Nephron (organoid): Measurements from ENCODE around the gene TINCR.

ENCODE experiments used
- H3K27ac Mint-ChIP-seq, 3 experiments: 2 replicates each; pipeline ENCODE4 v1.8.0; 2020; ENCODE audit warnings: mixed read lengths in 3 of 3, mild to moderate bottlenecking in 2 of 3, moderate library complexity in 1 of 3
- H3K27me3 Mint-ChIP-seq: 2 replicates; pipeline ENCODE4 v1.8.0; 2021; ENCODE audit warnings: low read depth, mild to moderate bottlenecking, moderate library complexity, mixed read lengths
- H3K36me3 Mint-ChIP-seq: 2 replicates; pipeline ENCODE4 v1.8.0; 2020; ENCODE audit warnings: low read depth, mixed read lengths
- H3K4me1 Mint-ChIP-seq: 2 replicates; pipeline ENCODE4 v1.8.0; 2020; ENCODE audit warnings: mixed read lengths
- H3K4me3 Mint-ChIP-seq, 3 experiments: 2 replicates each; pipeline ENCODE4 v1.8.0; 2020; ENCODE audit warnings: mild to moderate bottlenecking in 3 of 3, mixed read lengths in 3 of 3, moderate library complexity in 2 of 3
- H3K9me3 Mint-ChIP-seq: 2 replicates; pipeline ENCODE4 v1.8.0; 2020; ENCODE audit warnings: mixed read lengths
- CTCF ChIP-seq, 3 experiments: fragments of 200-600 bp; sonication (generic); IDR thresholded peaks; one replicate each; pipeline ENCODE4 v1.5.0; 2021; ENCODE audit warnings: antibody characterized with exemption in 3 of 3; ENCODE audit not compliant: unreplicated experiment in 3 of 3

Gene TINCR

DNA sequence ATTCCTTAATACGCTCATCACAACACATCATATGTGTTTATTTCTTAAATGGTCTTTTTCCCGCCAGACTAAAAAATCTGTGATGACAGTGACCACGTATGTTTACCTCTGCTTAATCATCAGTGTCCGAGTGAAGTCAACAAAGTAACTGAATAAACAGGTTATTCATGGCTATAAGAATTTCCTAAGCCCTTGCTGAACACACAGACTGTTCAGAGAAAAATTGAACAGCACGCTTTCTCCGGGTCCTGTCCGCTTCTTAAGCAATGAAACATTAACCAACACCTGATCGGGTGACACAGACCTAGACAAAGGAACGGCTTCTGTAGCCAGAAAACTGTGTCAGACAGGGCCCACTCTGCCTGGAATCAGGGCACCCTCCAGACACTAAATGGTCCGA lies 40.5 kb upstream of the TINCR start:
- no peaks in the 10 kb centered on the region for H3K4me1 Mint-ChIP-seq
- no peaks in the 10 kb centered on the region for H3K27me3 Mint-ChIP-seq
- H3K4me3 Mint-ChIP-seq: no peak overlapping the region
- H3K27ac Mint-ChIP-seq: peak overlapping the region; percentile 1 to 80 (median 8)
- no peak for TF ChIP-seq CTCF (IDR thresholded peaks at IDR 0.05; ENCODE audit: unreplicated experiment in 3 of 3)
- peaks cover 83% of the 10 kb centered on the region for H3K36me3 Mint-ChIP-seq
- no peaks in the 10 kb centered on the region for H3K9me3 Mint-ChIP-seq

GRCh38 chr19:5607318-5608275 lies 39.8 kb upstream of the TINCR start:
- Mint-ChIP-seq H3K27ac (peak overlapping the region; percentile 1 to 80 (median 8)), H3K4me3 (no peak overlapping the region)
- TF ChIP-seq CTCF (IDR thresholded peaks at IDR 0.05; ENCODE audit: unreplicated experiment in 3 of 3): no peak

DNA sequence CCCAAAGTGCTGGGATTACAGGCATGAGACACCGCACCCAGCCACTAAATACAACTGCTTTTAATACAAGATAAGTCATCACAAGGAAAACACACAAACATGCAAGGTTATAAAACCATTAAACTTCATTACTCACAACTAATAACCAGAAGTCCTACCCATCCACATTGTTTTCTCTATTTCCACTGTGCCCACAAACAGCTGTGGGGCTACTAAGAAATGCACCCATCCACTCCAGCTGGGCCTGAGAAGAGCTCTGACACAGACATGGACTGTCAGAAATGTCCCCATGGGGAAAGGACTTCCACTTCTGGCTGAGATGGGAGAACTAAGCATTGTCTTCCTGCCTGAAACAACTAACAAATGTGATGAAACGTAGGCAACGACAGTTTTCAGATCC lies 37.6 kb upstream of the TINCR start:
- TF ChIP-seq CTCF (IDR thresholded peaks at IDR 0.05; ENCODE audit: unreplicated experiment in 3 of 3): no peak
- H3K9me3 Mint-ChIP-seq: no peaks in the 10 kb centered on the region

More at GRCh38 chr19:5607318-5608275, 39.8 kb upstream of the TINCR start:
- no peaks in the 10 kb centered on the region for H3K9me3 Mint-ChIP-seq
- H3K27me3 Mint-ChIP-seq: no peaks in the 10 kb centered on the region
- no peaks in the 10 kb centered on the region for H3K4me1 Mint-ChIP-seq
- H3K36me3 Mint-ChIP-seq: peaks cover 80% of the 10 kb centered on the region

DNA sequence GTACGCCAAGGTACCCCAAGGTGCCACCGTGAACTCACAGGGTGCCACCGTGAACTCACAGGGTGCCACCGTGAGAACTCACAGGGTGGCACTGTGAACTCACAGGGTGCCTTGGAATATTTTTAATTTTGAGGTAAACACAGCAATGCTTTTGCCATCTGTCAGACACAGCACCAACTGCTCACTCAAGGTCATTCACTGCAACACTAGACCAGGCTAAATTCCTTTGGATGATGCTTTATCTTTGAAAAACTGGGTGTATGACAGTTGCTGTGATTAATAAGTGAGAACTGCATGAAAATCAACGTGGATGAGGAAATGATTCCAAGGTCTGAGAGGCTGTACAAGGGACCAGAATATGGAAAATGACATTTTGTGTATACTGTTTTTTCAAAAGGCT lies 35.9 kb upstream of the TINCR start:
- no peaks in the 10 kb centered on the region for H3K4me1 Mint-ChIP-seq
- no peaks in the 10 kb centered on the region for H3K9me3 Mint-ChIP-seq
- no peak overlapping the region for H3K27ac Mint-ChIP-seq
- no peaks in the 10 kb centered on the region for H3K27me3 Mint-ChIP-seq
- no peak for TF ChIP-seq CTCF (IDR thresholded peaks at IDR 0.05; ENCODE audit: unreplicated experiment in 3 of 3)
- H3K36me3 Mint-ChIP-seq: peaks cover 86% of the 10 kb centered on the region
- no peak overlapping the region for H3K4me3 Mint-ChIP-seq

More for the DNA sequence above, 37.6 kb upstream of the TINCR start:
- no peak overlapping the region for H3K4me3 Mint-ChIP-seq
- H3K27me3 Mint-ChIP-seq: no peaks in the 10 kb centered on the region
- no peaks in the 10 kb centered on the region for H3K4me1 Mint-ChIP-seq
- peaks cover 84% of the 10 kb centered on the region for H3K36me3 Mint-ChIP-seq
- H3K27ac Mint-ChIP-seq: peak overlapping the region in 1 of 3 experiments; percentile 63

DNA sequence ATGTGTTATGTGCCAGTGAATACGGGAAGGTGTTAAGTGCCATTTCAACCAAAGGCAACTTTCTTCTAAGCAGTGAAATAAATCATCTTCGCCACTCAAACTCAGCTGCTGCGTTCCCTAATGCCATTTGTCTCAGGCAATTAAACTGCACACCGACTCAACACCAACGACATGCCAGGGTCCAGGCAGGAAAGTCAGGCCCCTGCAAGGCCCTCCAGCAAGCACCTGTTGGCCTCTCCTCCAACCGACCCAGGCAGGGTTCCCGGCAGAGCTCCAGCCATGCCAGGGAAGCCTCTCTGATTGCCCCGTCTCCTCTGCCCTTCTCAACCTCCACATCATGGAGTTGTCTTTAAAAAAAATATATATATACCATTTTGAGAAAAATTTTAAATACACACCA lies 33.0 kb upstream of the TINCR start:
- TF ChIP-seq CTCF (IDR thresholded peaks at IDR 0.05; ENCODE audit: unreplicated experiment in 3 of 3): no peak
- H3K27ac Mint-ChIP-seq: peak overlapping the region in 1 of 3 experiments; percentile 6
- peaks cover 80% of the 10 kb centered on the region for H3K36me3 Mint-ChIP-seq
- H3K4me1 Mint-ChIP-seq: no peaks in the 10 kb centered on the region
- no peaks in the 10 kb centered on the region for H3K27me3 Mint-ChIP-seq
- no peak overlapping the region for H3K4me3 Mint-ChIP-seq
- H3K9me3 Mint-ChIP-seq: no peaks in the 10 kb centered on the region
